ENCODE measurements around the gene XRCC5.
"Not testable (repeated sequence)": the region's sequence is repeated elsewhere in the genome, so short reads cannot be mapped to it uniquely, and the experiment has no call there.

XRCC5 gene

DNA sequence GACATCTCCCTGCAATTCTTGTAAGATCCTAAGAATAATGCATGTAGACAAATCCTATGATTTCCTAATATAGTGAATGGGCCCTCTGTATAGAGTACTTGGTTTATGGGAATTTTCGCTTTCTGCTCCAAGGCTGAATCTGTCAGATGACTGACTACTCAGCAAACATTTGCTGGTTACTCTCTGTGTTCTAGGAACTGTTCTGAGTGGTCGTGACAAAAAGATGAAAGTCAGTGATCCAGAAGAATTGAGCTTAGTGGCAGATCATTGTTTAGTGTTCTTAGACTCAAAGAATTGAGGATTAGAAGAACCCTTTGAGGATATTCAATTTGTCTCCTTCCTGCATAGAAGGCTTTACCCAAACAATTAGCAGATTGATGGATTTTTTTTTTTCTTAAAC lies 10.0 kb downstream of the XRCC5 start:
- Mint-ChIP-seq H3K9me3 (no peaks in the 10 kb centered on the region), H3K27me3 (no peaks in the 10 kb centered on the region), H3K4me3 (peak overlapping the region; percentile 50), H3K27ac (peak overlapping the region; percentile 94), H3K4me1 (ENCODE audit: low read depth) (peaks cover 88% of the 10 kb centered on the region), H3K36me3 (ENCODE audit: low read depth) (peaks cover 100% of the 10 kb centered on the region)
- no peak for DNase-seq

DNA sequence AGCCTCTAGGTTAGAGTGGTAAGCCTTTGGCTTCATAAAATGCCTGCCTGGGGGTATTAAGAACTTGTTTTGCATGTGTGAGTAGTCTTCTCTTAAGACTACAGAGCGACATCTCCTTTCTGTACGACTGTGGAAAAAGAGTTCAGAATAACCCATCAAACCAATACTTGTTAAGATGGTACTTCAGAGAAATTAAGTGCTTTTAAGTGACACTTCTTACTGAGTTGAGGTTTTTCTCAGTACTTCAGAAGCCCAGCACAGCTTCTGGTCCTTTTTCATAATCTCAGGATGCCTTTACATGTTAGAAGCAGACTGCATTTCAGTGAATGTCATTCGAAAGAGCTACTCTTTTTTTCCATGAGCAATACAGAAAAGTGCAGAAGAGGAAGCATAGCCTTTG lies 10.8 kb downstream of the XRCC5 start:
- H3K9me3 Mint-ChIP-seq = no peaks in the 10 kb centered on the region
- peak overlapping the region; percentile 94 for H3K27ac Mint-ChIP-seq
- DNase-seq = no peak
- peaks cover 87% of the 10 kb centered on the region for H3K4me1 Mint-ChIP-seq (ENCODE audit: low read depth)
- peak overlapping the region; percentile 50 for H3K4me3 Mint-ChIP-seq
- H3K36me3 Mint-ChIP-seq (ENCODE audit: low read depth) = peaks cover 100% of the 10 kb centered on the region
- no peaks in the 10 kb centered on the region for H3K27me3 Mint-ChIP-seq

DNA sequence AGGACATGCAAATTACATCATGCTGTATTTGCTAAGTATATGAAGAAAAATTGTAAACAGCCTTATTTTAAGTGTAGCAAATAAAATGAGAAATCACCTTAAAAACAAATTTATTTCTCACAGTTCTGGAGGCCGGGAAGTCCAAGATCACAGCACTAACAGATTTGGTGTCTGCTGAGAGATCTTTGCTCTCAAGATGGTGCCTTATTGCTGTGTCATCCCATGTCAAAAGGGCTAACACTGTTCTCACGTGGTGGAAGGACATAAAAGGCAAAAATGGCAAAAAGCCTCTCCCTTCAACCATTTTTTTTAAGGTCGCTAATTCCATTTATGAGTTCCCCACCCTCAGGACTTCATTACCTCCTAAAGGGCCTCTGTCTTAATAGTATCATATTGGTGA lies 12.1 kb downstream of the XRCC5 start:
- no peak for DNase-seq
- H3K9me3 Mint-ChIP-seq = no peaks in the 10 kb centered on the region
- H3K36me3 Mint-ChIP-seq (ENCODE audit: low read depth) = peaks cover 100% of the 10 kb centered on the region
- peak overlapping the region; percentile 94 for H3K27ac Mint-ChIP-seq
- H3K4me1 Mint-ChIP-seq (ENCODE audit: low read depth) = peaks cover 90% of the 10 kb centered on the region
- H3K27me3 Mint-ChIP-seq = no peaks in the 10 kb centered on the region
- H3K4me3 Mint-ChIP-seq = peak overlapping the region; percentile 34

DNA sequence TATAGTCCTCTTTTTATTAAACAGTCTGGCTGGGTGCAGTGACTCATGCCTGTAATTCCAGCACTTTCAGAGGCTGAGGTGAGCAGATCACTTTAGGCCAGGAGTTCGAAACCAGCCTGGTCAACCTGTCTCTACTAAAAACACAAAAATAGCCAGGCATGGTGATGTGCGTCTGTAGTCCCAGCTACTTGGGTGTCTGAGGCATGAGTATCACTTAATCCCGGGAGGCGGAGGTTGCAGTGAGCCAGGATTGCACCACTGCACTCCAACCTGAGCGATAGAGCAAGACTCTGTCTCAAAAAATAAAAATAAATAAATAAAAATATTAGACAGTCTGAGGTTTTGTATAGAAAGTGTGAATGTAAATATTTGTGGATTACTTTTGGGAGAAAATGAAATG lies 17.8 kb downstream of the XRCC5 start:
- Mint-ChIP-seq H3K36me3 (ENCODE audit: low read depth) (peaks cover 96% of the 10 kb centered on the region), H3K4me1 (ENCODE audit: low read depth) (peaks cover 80% of the 10 kb centered on the region), H3K27ac (peak overlapping the region; percentile 81), H3K27me3 (no peaks in the 10 kb centered on the region), H3K4me3 (no peak overlapping the region), H3K9me3 (no peaks in the 10 kb centered on the region)
- no peak for DNase-seq

DNA sequence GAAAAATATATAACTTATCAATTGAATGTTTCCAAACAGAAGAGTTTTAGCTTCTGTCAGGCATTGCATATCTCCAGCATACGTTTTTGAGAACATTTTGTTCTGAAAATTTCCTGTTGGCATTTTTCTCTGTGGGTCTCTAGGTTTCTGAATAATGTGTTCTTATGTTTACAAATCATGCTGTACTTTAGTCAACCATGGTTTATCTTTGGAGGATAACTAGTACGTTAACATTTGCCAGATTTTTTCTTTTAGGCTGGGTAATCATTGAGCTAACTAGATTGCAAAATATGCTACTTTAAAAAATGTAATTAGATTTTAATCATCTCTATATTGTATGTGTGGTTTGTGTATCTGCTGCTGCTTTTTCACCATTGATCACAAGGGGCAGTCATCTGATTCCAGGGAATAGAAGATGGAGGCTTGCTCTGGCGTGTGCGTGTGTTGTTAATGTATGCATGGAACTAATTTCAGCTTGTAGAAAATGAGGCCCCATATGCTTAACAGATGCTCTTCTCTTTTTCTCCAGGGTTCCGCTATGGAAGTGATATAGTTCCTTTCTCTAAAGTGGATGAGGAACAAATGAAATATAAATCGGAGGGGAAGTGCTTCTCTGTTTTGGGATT lies 21.3 kb downstream of the XRCC5 start:
- H3K27me3 Mint-ChIP-seq = no peaks in the 10 kb centered on the region
- no peak overlapping the region for H3K4me3 Mint-ChIP-seq
- no peaks in the 10 kb centered on the region for H3K9me3 Mint-ChIP-seq
- peaks cover 96% of the 10 kb centered on the region for H3K36me3 Mint-ChIP-seq (ENCODE audit: low read depth)
- peaks cover 82% of the 10 kb centered on the region for H3K4me1 Mint-ChIP-seq (ENCODE audit: low read depth)
- DNase-seq = no peak
- H3K27ac Mint-ChIP-seq = peak overlapping the region; percentile 47

DNA sequence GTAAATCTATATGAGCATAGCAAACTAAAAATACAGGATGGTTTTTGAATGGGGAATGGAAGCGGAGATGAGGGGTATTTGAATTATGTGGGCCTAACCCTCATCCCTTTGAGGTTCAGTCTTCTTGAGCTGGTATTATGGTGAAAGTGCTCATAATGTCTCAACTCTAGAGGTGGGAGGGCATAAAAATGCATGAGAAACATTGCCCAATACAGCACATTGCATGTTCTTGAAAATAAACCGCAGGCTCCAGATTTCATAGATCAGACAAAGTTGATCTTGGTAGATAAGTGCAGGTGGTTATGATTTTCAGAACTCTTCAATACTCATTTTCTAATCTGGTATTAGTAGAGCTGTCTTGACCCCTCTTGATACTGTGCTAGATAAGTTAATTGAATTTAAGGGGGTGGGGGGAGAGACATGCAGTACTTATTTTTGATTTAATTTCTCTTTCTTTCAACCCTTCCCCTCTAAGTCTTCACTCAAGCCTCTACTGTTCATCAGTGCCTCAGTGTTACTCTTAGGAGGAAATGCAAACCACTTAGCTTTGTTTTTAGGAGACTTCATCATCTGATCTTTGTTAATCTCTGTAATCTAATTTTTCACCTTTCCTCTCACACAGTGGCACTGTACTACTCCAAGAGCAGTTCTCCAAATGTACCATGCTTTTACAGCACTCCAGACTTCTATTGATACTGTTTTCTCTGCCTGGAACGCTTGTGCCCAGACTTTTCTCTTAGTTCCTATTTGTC lies 22.2 kb downstream of the XRCC5 start:
- Mint-ChIP-seq H3K27me3 (no peaks in the 10 kb centered on the region), H3K36me3 (ENCODE audit: low read depth) (peaks cover 96% of the 10 kb centered on the region), H3K27ac (peak overlapping the region; percentile 82), H3K4me3 (no peak overlapping the region), H3K9me3 (no peaks in the 10 kb centered on the region), H3K4me1 (ENCODE audit: low read depth) (peaks cover 78% of the 10 kb centered on the region)
- DNase-seq = no peak

DNA sequence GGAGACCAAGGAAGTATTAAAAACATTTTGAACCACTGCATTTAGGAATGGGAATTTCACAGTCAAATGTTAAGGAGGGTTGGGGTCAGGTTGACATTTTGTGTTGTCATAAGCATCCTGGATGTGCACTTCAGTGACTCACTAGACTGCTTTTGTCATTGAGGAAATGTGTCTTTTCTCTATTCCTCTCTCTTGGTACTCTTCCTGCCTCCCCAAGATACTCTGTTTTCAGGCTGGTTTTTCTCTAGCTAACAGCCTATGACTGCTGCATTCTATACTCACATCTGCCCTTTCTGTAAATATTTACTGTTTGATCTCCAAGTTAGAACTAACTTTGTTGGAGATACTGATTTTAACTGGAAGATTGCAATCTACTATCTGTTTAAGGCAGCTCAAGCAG lies 23.4 kb downstream of the XRCC5 start:
- Mint-ChIP-seq H3K36me3 (ENCODE audit: low read depth) (peaks cover 96% of the 10 kb centered on the region), H3K9me3 (no peaks in the 10 kb centered on the region), H3K27ac (peak overlapping the region; percentile 82), H3K4me1 (ENCODE audit: low read depth) (peaks cover 78% of the 10 kb centered on the region), H3K27me3 (no peaks in the 10 kb centered on the region), H3K4me3 (no peak overlapping the region)
- DNase-seq = no peak

DNA sequence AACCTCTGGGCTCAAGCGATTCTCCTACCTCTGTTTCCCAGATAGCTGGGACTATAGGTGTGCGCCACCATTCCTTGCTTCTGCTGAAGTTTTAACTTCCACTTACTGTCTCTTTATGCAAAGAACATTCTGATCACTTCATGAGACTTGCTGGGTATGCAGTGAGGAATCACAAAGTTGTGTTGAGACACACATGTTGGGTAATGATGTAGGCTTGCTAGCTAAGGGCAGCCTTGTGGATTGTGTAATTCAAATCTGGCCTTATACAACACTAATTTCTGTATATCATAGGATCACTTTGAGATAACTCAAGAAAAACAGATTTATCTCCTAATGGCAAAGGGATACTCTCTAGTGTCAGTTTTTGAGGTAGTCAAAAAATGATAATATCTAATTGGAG lies 24.2 kb downstream of the XRCC5 start:
- Mint-ChIP-seq H3K9me3 (no peaks in the 10 kb centered on the region), H3K4me3 (no peak overlapping the region), H3K36me3 (ENCODE audit: low read depth) (peaks cover 96% of the 10 kb centered on the region), H3K27ac (peak overlapping the region; percentile 82), H3K27me3 (no peaks in the 10 kb centered on the region), H3K4me1 (ENCODE audit: low read depth) (peaks cover 77% of the 10 kb centered on the region)
- DNase-seq = no peak

DNA sequence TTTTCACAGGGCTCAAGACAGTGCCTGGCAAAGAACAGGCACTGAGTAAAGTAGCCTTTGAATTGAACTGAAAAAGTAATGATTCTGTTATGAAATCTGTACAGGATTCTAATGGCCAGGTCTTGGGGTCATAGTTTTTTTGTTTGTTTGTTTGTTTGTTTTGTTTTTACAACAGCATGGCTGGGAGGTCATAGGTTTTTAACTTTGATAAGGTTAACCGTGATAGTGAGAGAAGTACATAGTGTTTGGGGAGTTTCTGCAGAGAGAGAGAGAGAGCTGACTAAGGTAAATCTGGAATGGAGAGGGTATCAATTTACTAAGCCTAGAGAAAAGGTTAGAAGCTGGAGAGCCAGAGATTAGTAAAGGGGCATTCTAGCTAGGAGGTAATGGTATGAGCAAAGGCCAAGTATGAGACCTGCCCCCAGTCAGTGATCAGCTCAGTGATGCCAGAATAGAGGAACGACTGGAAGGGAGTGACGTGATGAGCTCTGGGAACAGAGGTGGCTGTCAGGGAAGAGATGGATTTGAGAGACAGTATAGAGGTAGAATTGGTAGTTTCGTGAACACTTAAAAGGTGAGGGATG lies 25.9 kb downstream of the XRCC5 start:
- Mint-ChIP-seq H3K36me3 (ENCODE audit: low read depth) (peaks cover 98% of the 10 kb centered on the region), H3K4me3 (no peak overlapping the region), H3K27me3 (no peaks in the 10 kb centered on the region), H3K9me3 (no peaks in the 10 kb centered on the region), H3K4me1 (ENCODE audit: low read depth) (peaks cover 66% of the 10 kb centered on the region), H3K27ac (peak overlapping the region; percentile 70)
- no peak for DNase-seq

DNA sequence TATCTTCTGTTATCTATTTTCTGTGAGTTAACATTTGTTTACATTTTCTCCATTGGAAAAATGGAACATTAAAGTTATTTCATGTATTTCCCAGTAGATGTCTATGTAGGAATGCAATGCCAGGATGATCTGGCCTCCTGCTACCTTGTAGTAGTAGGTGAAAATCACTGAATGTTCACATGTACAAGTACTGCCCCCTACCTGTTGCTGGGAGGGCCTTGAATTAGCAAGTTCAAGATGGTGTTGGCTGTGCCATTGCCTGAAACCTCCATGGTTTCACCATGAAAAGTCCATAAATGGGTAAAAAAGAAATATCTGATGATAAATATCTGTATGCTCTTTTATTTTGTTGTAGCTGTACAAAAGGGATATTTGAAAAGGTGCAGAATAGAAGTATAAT lies 30.7 kb downstream of the XRCC5 start:
- Mint-ChIP-seq H3K4me1 (ENCODE audit: low read depth) (peaks cover 49% of the 10 kb centered on the region), H3K36me3 (ENCODE audit: low read depth) (peaks cover 69% of the 10 kb centered on the region), H3K4me3 (no peak overlapping the region), H3K9me3 (no peaks in the 10 kb centered on the region), H3K27ac (no peak overlapping the region), H3K27me3 (no peaks in the 10 kb centered on the region)
- DNase-seq = no peak

DNA sequence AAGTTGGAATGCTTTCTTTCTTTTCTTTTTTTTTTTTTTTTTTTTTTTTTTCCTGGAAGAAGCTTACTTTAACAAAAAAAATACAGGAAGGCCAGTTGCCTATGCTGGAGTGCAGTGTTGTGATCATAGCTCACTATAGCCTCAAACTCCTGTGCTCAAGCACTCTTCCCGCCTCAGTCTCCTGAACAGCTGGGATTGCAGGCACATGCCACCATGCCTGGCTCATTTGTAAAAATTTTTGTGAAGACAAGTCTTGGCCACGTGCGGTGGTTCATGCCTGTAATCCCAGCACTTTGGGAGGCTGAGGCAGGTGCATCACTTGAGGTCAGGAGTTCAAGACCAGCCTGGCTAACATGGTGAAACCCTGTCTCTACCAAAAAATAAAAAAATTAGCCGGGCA lies 32.4 kb downstream of the XRCC5 start:
- H3K27me3 Mint-ChIP-seq, DNase-seq, H3K9me3 Mint-ChIP-seq, H3K4me3 Mint-ChIP-seq: not testable (repeated sequence)
- peak overlapping the region; percentile 50 for H3K27ac Mint-ChIP-seq
- peaks cover 39% of the 10 kb centered on the region for H3K4me1 Mint-ChIP-seq (ENCODE audit: low read depth)
- H3K36me3 Mint-ChIP-seq (ENCODE audit: low read depth) = peaks cover 53% of the 10 kb centered on the region

DNA sequence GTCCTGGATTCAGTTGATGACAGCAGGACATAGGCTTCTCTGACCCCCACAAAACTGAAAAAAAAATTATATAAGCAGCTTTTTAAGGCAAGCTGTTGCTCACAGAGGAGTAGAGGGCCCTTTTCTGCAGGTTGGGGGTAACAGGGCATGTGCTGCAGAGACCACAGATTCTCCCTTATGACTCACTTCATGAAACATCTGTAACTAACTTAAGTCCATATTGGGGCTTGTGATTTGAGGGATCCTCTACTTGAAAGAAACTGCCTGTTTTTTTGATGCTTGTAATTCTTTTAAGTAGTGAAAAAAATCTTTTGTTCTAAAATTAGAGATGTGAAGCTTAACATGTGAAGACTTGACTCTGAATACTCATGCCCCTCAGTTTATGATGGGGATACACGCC lies 33.4 kb downstream of the XRCC5 start:
- no peak for DNase-seq
- Mint-ChIP-seq H3K36me3 (ENCODE audit: low read depth) (peaks cover 44% of the 10 kb centered on the region), H3K27me3 (no peaks in the 10 kb centered on the region), H3K4me3 (no peak overlapping the region), H3K9me3 (no peaks in the 10 kb centered on the region), H3K27ac (peak overlapping the region; percentile 63), H3K4me1 (ENCODE audit: low read depth) (peaks cover 43% of the 10 kb centered on the region)

DNA sequence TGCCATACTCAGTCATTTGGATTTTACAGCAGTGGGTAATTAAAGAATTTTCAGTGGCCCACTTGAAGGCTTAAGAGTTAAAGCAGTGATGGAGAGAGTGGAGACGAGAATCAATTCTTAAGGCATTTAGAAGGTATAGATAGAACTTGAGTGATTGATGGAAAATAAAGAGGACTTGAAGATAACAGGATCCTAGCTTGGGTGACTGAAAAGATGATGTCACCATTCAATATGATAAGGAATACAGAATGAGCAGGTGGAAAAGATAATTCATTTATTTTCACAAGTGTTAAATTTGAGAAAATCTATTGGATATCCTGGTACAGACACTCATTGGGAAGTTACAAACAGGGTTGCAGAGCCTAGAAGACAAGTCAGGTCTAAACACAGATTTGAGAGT lies 35.2 kb downstream of the XRCC5 start:
- Mint-ChIP-seq H3K36me3 (ENCODE audit: low read depth) (peaks cover 25% of the 10 kb centered on the region), H3K9me3 (no peaks in the 10 kb centered on the region), H3K4me3 (no peak overlapping the region), H3K27ac (no peak overlapping the region), H3K4me1 (ENCODE audit: low read depth) (peaks cover 48% of the 10 kb centered on the region), H3K27me3 (no peaks in the 10 kb centered on the region)
- no peak for DNase-seq

DNA sequence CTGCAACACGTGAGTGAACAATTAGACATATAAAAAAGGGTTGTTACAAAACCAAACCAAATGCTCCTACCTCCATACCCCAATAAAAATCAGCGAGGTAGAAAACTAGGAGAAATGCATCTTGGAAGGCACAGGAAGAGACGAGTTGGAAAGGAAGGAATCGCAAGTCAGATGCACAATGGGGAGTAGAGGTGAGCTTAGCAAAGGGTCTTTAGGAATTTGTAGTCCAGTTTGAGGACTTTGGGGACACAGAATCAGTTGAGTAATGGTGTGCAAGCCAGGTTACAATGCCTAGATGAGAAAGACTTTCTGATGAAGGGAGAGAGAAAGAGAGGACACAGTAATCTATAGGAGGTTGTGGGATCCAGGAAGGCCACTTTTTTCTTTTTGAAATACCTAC lies 35.7 kb downstream of the XRCC5 start:
- peaks cover 53% of the 10 kb centered on the region for H3K4me1 Mint-ChIP-seq (ENCODE audit: low read depth)
- H3K27ac Mint-ChIP-seq = no peak overlapping the region
- H3K27me3 Mint-ChIP-seq = no peaks in the 10 kb centered on the region
- no peak overlapping the region for H3K4me3 Mint-ChIP-seq
- H3K36me3 Mint-ChIP-seq (ENCODE audit: low read depth) = peaks cover 20% of the 10 kb centered on the region
- no peak for DNase-seq
- no peaks in the 10 kb centered on the region for H3K9me3 Mint-ChIP-seq

DNA sequence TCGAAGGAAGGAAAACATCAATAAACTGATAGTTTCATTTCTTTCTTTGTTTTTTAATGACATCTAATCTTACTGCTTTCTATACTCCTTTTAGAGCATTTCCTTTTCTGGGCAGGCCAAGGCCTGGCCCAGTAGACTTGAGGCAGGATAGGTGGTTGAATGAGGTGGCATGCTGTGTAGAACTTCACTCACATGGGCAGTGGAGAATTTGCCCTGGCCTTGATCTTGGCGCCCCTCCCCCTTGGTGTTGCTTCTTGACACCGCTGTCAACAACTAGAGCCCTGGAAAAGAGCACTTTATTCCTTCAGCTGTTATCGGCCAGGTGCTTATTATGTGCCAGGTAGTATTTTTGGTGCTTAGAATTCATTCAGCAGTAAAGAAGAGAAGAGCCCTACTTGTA lies 37.4 kb downstream of the XRCC5 start:
- H3K27me3 Mint-ChIP-seq = no peaks in the 10 kb centered on the region
- DNase-seq = no peak
- H3K4me3 Mint-ChIP-seq = no peak overlapping the region
- peaks cover 5% of the 10 kb centered on the region for H3K36me3 Mint-ChIP-seq (ENCODE audit: low read depth)
- peaks cover 54% of the 10 kb centered on the region for H3K4me1 Mint-ChIP-seq (ENCODE audit: low read depth)
- no peak overlapping the region for H3K27ac Mint-ChIP-seq
- H3K9me3 Mint-ChIP-seq = no peaks in the 10 kb centered on the region

Data from activated T-cell treated with anti-CD3 and anti-CD28 coated beads, Interleukin-2, amount 50 U/mL, for 24 hours (primary cell).